Mucosa of rectum (tissue), 2 donors: ENCODE data around the gene APBA1.

Experiments used
- H3K27ac ChIP-seq, 2 donors: one replicate each; pipeline ENCODE4 v1.7.0; 2013; ENCODE audit warnings: inconsistent platforms in 2 of 2, low read depth in 2 of 2, low read length in 2 of 2
- H3K27me3 ChIP-seq, 2 donors: one replicate each; pipeline ENCODE4 v1.7.0; 2013; ENCODE audit warnings: low read length in 2 of 2; ENCODE audit not compliant: control insufficient read depth in 2 of 2, insufficient read depth in 2 of 2
- H3K36me3 ChIP-seq, 2 donors: one replicate each; pipeline ENCODE4 v1.7.0; 2013; ENCODE audit warnings: low read length in 2 of 2; ENCODE audit not compliant: control insufficient read depth in 2 of 2, insufficient read depth in 2 of 2
- H3K4me1 ChIP-seq, 2 donors: one replicate each; pipeline ENCODE4 v1.7.0; 2013; ENCODE audit warnings: low read length in 2 of 2, mild to moderate bottlenecking in 1 of 2; ENCODE audit not compliant: control insufficient read depth in 2 of 2, insufficient read depth in 2 of 2
- H3K4me3 ChIP-seq, 2 donors: one replicate each; pipeline ENCODE4 v1.7.0; 2013; ENCODE audit warnings: low read length in 2 of 2
- H3K9ac ChIP-seq, 2 donors: one replicate each; pipeline ENCODE4 v1.7.0; 2013; ENCODE audit warnings: low read length in 2 of 2, low read depth in 1 of 2, mild to moderate bottlenecking in 1 of 2
- H3K9me3 ChIP-seq, 2 donors: one replicate each; pipeline ENCODE4 v1.7.0; 2013; ENCODE audit warnings: low read length in 2 of 2; ENCODE audit not compliant: control insufficient read depth in 2 of 2
- donor health status: healthy.
- donor health status: Normal muscosa, but diverticular disease.

Gene APBA1

DNA sequence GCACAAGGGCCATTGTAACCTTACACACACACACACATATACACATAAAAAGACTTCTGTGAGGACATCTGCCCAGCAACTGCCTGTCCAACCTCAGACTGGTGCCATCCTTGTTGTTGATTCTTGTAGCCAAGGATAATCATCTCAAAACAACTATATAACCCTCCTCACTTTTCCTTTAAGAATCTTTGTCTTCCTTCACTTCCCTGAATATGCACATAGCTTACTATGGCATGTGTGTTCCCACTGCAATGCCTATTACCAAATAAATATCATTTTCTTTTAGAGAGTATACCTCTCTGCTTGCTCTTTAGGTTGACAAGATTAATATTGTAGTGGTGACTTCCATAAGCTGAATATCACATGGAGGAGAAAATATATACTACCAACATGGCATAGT, 55.2 kb downstream of the APBA1 start:
- H3K4me1 ChIP-seq = no peaks in the 10 kb centered on the region
- H3K36me3 ChIP-seq = no peaks in the 10 kb centered on the region
- no peak overlapping the region for H3K27ac ChIP-seq
- H3K9me3 ChIP-seq = no peaks in the 10 kb centered on the region
- H3K4me3 ChIP-seq = no peak overlapping the region
- no peaks in the 10 kb centered on the region for H3K27me3 ChIP-seq
- no peak overlapping the region for H3K9ac ChIP-seq

DNA sequence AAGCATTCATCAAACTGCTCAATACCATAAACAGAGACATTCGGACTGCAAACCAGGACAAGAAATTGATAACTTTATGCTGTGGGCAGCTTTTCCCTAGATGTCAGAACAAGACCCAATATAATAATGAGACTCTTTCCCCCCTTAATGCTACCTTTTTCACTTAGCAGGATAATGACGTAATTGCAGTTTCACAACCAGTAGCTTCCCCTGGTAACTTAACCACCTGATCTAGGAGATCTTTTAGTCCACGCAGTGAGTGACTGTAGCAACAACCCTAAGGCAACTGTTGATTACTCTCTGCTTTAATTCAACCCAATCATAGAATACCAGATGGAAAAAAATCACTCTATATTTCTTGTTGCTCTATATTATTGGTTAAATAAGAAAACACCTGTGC, 56.3 kb downstream of the APBA1 start:
- H3K27me3 ChIP-seq = no peaks in the 10 kb centered on the region
- no peaks in the 10 kb centered on the region for H3K4me1 ChIP-seq
- H3K9me3 ChIP-seq = no peaks in the 10 kb centered on the region
- H3K36me3 ChIP-seq = no peaks in the 10 kb centered on the region
- no peak overlapping the region for H3K9ac ChIP-seq
- H3K4me3 ChIP-seq = no peak overlapping the region
- no peak overlapping the region for H3K27ac ChIP-seq

DNA sequence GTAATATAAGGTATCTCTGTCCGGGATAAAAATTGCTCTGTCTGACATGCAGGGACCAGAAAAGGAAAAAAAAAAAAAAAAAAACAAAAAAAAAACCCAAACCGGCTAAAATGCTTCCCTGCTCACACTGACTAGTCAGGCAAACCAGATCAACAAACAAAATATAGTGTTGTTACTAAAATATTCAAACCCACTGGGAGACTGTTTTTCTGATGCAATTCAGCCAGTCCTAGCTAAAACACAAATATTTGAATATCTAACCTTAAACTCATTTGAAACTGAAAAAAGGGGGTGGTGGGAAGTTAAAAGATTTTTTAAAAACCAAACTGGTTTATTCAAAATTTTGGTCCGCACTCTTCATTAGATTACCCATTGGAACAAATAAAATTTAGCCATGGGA, 61.0 kb downstream of the APBA1 start:
- Histone ChIP-seq H3K27ac (no peak overlapping the region), H3K27me3 (no peaks in the 10 kb centered on the region), H3K4me1 (no peaks in the 10 kb centered on the region), H3K4me3 (no peak overlapping the region), H3K9ac (no peak overlapping the region), H3K9me3 (no peaks in the 10 kb centered on the region), H3K36me3 (no peaks in the 10 kb centered on the region)

DNA sequence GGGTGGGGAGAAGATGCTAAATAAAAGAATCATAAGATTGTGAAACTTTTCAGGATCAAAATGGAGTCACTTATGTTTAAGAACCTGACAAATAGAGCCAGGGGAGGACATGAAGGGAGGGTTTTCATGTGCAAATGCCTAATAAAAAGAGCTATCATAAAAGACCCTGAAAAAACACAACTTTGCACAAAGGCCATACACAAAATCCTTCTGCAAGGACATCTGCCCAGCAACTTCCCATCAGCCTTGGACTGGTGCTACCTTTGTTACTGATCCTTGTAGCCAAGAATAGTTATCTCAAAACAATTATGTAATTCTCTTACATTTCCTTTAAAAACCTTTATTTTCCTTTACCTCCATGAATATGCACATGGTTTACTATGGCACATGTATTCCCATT, 63.0 kb downstream of the APBA1 start:
- no peak overlapping the region for H3K4me3 ChIP-seq
- no peaks in the 10 kb centered on the region for H3K36me3 ChIP-seq
- no peak overlapping the region for H3K27ac ChIP-seq
- H3K9ac ChIP-seq = no peak overlapping the region
- no peaks in the 10 kb centered on the region for H3K27me3 ChIP-seq
- no peaks in the 10 kb centered on the region for H3K4me1 ChIP-seq
- no peaks in the 10 kb centered on the region for H3K9me3 ChIP-seq

DNA sequence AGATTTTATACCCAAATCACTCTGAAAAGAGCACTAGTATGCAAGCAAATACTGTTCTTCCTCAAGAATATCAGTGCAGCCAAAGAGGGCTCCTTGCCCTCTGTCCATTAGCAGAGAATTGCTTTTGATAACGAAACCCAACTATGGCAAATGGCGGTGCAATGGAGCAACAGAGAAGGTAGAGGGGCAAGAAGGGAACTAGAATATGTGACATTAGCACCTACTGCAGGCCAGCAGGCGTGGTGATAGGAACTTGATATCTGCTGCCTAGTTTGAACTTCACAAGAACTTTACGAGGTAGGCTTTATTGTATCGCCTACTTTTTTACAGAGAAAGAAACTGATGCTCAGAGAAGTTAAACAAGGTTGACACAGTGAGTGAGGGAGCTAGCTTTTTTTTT, 66.1 kb downstream of the APBA1 start:
- no peaks in the 10 kb centered on the region for H3K4me1 ChIP-seq
- H3K9ac ChIP-seq = no peak overlapping the region
- H3K27me3 ChIP-seq = no peaks in the 10 kb centered on the region
- no peak overlapping the region for H3K27ac ChIP-seq
- no peaks in the 10 kb centered on the region for H3K9me3 ChIP-seq
- no peak overlapping the region for H3K4me3 ChIP-seq
- H3K36me3 ChIP-seq = no peaks in the 10 kb centered on the region

DNA sequence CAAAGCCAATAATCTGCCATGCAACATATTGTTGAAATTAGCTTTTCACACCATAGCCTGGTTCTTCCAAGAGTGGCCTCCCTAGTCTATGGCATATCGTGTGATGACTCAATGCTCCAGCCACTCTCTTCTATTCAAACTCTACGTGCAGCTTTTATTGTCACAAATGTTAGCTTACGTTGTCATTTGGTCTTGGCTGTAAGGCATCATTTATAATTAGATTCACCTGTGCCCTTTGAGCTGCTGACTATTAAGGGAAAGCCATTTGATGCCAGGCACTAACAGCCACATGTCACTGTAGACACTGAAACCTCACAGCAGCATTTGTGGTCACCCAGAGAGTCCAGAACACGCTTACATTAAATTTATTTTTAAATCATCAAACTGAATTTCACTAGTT, 66.8 kb downstream of the APBA1 start:
- H3K27ac ChIP-seq = no peak overlapping the region
- H3K27me3 ChIP-seq = no peaks in the 10 kb centered on the region
- H3K4me1 ChIP-seq = no peaks in the 10 kb centered on the region
- no peaks in the 10 kb centered on the region for H3K9me3 ChIP-seq
- no peak overlapping the region for H3K4me3 ChIP-seq
- H3K9ac ChIP-seq = no peak overlapping the region
- no peaks in the 10 kb centered on the region for H3K36me3 ChIP-seq

DNA sequence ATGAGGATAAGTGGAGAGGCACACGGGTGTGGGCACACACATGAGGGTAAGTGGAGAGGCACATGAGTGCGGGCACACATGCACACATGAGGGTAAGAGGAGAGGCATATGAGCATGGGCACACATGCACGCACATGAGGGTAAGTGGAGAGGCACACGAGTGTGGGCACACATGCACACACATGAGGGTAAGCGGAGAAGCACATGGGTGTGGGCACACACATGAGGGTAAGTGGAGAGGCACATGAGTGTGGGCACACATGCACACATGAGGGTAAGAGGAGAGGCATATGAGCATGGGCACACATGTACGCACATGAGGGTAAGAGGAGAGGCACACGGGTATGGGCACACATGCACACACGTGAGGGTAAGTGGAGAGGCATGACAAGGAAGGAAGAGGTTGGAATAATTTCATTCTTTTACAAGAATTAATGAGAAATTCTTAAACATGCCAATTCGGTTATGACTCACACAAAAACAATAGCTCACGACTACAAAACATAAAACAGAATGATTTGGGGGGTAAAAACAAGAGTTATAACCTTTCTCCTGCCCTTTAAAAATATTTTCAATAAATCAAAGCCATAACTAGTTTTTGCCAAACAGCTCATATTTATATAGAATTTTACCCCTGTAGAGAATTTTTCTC, 67.5 kb downstream of the APBA1 start:
- no peaks in the 10 kb centered on the region for H3K9me3 ChIP-seq
- H3K4me1 ChIP-seq = no peaks in the 10 kb centered on the region

DNA sequence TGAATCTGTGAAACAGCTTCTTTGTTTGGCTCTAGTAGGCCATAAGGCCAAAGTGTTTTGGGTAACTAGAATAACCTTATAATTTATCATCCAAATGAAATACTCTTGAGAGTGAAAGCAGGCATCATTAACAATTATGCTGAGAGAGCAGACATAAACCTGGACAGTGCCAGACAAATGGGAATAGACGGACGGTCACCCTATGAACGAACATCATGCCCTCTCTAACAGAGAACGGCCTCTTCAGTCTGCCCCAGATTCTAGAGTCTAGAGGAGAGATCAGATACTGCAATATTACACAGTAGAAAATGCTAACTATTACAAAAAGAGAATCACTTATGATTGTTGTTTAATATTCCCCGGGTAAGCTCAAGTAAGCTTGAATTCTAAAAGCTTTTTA, 68.5 kb downstream of the APBA1 start:
- Histone ChIP-seq H3K36me3 (no peaks in the 10 kb centered on the region), H3K4me3 (no peak overlapping the region), H3K27me3 (no peaks in the 10 kb centered on the region), H3K9me3 (no peaks in the 10 kb centered on the region), H3K9ac (no peak overlapping the region), H3K27ac (no peak overlapping the region), H3K4me1 (no peaks in the 10 kb centered on the region)

More for the DNA sequence above, 67.5 kb downstream of the APBA1 start:
- Histone ChIP-seq H3K9ac (no peak overlapping the region), H3K36me3 (no peaks in the 10 kb centered on the region), H3K27me3 (no peaks in the 10 kb centered on the region), H3K4me3 (no peak overlapping the region), H3K27ac (no peak overlapping the region)

DNA sequence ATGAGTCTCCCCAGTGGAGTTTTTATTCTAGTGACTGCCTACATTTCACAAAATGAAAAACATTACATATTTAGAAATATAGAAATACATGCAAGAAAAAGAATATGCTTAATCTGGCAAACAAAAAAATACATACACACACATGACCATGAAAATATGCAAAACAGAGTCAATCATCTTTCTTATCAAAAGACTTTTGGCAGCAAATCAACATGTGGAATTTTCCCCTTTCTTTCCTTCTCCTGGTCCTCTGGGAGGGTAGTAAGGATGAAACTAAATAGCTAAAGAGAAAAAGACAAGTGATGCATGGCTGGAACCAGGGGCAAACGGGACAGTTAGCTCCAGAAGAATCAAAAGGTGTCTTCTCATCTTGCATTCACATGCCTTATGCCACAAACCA, 69.4 kb downstream of the APBA1 start:
- Histone ChIP-seq H3K4me1 (no peaks in the 10 kb centered on the region), H3K9me3 (no peaks in the 10 kb centered on the region), H3K27ac (no peak overlapping the region), H3K27me3 (no peaks in the 10 kb centered on the region), H3K36me3 (no peaks in the 10 kb centered on the region), H3K4me3 (no peak overlapping the region), H3K9ac (no peak overlapping the region)

DNA sequence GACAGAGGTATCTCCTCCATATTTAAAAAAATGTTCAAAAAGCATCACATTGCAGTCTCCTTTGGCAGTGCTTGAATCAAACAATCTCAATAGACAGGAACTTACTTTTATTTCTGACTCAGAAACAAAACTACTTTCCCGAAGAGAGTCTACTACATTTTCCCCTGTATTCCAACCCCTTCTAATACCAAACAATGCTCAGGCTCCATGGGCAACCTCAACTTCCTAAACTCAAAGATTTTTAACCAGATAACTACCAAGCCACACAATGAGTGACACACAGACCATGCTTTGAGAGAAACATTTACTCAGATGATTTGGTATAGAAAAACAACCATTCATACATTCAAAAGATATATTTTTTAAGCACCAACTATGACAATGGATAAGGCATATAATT, 70.5 kb downstream of the APBA1 start:
- Histone ChIP-seq H3K36me3 (no peaks in the 10 kb centered on the region), H3K9ac (no peak overlapping the region), H3K4me1 (no peaks in the 10 kb centered on the region), H3K27me3 (no peaks in the 10 kb centered on the region), H3K9me3 (no peaks in the 10 kb centered on the region), H3K27ac (no peak overlapping the region), H3K4me3 (no peak overlapping the region)
